RCC 7860 (cell line): ENCODE results near the gene SDSL.

Experiments
- DNase-seq: peaks from one replicate; pipeline ENCODE4 v3.0.0-alpha.2; 2015; ENCODE audit warnings: low spot score
- FAIRE-seq: peaks from 2 replicates; lab custom pipeline; 2012; peaks lifted over from hg19 to GRCh38; lab: Jason Lieb, UNC

The SDSL gene

GRCh38 chr12:113418213-113418879 lies 3.8 kb upstream of the SDSL start:
- DNase-seq (peak; percentile 41), FAIRE-seq (no peak)

DNA sequence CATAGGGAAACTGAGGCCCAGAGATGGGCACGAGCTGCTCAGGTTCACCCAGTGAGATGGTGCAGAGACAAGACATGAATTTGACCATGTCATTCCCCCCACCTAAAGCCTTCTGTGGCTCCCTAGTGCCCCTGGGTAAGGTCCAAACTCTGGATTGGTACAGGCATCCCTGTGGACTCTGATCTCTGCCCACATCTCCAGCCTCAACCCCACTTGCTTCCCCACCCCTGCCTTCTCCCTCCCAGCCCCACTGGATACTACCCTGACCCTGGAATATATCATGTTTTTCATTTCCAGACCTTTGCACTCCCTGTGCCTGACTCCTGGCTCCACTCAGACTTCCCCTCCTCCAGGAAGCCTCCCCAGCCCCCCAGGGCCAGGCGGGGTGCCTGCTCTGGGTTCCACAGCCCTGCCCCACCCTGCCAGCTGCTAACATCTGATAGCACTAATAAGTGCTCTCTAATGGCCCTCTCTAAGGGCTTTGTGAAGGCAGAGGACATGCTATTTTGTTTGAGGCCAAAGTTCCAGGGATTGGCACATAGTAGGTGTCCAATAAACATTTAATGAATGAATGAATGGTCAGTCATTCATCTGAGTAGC lies 1.1 kb upstream of the SDSL start:
- FAIRE-seq = no peak
- no peak for DNase-seq

- DNase-seq = no peak
Observed at GRCh38 chr12:113422886-113423669, 898 bp downstream of the SDSL start.

DNA sequence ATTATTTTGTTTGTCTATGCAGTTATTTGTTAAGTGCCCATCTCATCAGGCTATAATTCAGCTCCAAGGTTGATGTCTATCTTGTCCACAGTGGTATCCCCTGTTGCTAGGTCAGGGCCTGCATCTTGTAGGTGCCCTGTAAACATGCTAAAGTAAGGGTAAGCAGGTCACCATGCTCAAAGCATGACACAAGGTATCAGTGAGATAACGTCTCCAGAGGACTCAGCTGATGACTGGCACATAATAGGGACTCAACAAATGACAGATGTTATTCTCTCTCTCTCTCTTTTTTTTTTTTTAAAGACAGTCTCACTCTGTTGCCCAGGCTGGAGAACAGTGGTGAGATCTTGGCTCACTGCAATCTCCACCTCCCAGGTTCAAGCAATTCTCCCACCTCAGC lies 2.3 kb downstream of the SDSL start:
- FAIRE-seq (no peak), DNase-seq (no peak)

More at GRCh38 chr12:113422886-113423669, 898 bp downstream of the SDSL start:
- no peak for FAIRE-seq

GRCh38 chr12:113424915-113425823 lies 3.0 kb downstream of the SDSL start:
- no peak for FAIRE-seq
- DNase-seq = peak; percentile 14

DNA sequence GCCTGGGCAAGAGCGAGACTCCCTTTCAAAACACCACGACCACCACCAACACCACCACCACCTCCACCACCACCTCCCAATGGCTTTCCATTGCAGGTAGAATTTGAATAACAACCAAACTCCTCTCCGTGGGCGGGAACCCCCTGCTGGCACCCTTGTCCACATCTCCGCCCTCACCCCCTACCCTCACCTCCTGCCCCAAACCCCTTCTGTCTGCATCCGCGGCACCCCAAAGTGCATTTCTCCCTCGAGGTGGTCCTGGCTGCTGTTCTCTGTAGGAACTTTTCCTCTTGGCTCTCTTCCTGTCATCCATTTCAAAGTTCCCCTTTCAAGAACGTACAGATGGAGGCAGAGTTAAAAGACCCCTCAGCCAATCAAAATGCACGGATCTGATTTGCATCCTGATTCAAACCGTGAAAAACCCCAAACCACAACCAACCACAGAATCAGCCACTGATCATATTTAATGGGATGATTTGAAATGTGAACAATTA lies 3.8 kb downstream of the SDSL start:
- DNase-seq = no peak
- no peak for FAIRE-seq

DNA sequence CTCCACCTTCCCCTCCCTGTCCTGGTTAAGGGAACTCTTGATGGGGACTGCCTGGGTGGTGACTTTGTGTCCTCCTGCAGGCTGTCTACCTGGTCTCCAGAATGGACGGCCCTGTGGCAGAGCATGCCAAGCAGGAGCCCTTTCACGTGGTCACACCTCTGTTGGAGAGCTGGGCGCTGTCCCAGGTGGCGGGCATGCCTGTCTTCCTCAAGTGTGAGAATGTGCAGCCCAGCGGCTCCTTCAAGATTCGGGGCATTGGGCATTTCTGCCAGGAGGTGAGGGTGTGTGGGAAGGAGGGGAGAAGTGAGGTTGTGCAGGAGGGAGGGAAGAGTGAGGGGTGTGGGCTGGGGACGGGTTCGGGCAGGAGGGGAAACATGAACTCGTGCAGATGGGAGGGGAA lies 5.7 kb downstream of the SDSL start:
- no peak for FAIRE-seq

GRCh38 chr12:113428482-113428881 lies 6.3 kb downstream of the SDSL start:
- DNase-seq (no peak), FAIRE-seq (no peak)

More for the DNA sequence above, 5.7 kb downstream of the SDSL start:
- DNase-seq = no peak

- no peak for FAIRE-seq
- DNase-seq = no peak
Observed at GRCh38 chr12:113432986-113433385, 10.8 kb downstream of the SDSL start.

GRCh38 chr12:113435367-113435766 lies 13.2 kb downstream of the SDSL start:
- DNase-seq (no peak), FAIRE-seq (no peak)

DNA sequence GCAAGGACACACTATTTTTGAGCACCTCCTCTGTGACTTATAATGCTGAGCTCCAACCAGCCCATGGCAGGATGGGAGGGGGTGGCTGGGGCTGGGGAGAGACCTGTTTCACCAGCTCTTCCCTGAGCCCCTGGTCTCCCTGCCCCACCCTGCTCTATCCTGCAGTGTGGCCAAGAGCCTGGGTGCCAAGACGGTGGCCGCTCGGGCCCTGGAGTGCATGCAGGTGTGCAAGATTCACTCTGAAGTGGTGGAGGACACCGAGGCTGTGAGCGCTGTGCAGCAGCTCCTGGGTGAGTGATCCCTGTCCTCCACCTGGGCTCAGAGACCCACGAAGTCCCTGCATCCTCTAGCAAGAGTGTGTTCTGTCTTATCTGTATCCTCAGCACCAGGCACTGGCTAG lies 14.4 kb downstream of the SDSL start:
- FAIRE-seq (no peak), DNase-seq (no peak)

DNA sequence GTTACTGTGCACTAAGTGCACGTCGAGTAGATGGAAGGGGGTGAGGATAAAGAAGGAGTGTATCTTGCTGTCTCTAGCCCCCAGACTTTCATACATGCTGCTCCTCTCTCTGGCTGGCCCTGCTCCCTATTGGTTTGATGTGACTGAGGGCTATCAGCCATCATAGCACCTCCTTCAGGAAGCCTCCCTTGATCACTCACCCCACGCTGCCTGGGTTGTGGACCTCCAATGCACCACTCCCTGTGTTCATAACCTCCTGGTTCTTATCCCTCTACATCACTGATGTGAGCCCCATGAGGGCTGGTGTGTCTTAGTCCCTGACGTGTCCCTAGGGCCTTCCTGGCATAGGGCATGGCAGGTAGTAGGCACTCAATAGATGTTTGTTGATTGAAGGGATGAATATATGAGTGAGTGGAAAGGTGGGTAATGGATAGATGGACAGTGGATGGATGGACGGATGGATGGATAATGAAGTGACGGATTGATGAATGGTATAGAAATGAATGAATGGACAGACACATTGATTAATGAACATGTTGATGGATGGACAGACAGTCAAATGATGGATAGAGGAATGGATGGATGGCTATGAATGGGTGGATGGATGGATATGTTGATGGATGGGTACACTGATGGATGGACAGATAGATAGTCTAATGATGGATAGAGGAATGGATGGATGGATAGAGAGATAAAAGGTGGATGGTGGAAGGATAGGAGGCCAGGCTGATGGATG lies 15.0 kb downstream of the SDSL start:
- no peak for FAIRE-seq
- DNase-seq = no peak

GRCh38 chr12:113437729-113438100 lies 15.5 kb downstream of the SDSL start:
- FAIRE-seq (no peak), DNase-seq (no peak)

DNA sequence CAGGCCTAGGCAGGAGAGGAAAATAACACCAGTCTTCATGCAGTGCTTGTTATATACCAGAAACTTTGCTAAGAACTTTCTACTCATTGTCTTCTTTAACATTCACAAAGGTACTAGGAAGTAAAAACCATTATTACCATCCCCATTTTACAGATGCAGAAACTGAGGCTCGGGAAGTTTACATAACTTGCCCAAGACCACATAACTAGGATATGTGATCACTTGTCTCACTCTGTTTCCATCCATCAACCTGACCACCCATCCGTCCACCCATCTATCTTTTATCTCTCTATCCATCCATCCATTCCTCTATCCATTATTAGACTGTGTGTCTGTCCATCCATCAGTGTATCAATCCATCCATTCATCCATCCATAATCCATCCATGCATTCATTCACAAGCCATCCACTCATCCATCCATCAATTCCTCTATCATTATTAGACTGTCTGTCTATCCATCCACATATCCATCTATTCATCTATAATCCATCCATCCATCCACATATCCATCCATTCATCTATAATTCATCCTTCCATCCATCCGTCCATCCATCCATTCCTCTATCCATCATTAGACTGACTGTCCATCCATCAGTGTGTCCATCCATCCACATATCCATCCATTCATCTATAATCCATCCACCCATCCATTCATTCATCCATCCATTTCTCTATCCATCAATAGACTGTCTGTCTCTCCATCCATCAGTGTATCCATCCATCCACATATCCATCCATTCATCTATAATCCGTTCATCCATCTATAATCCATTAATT lies 16.5 kb downstream of the SDSL start:
- FAIRE-seq (no peak), DNase-seq (no peak)

DNA sequence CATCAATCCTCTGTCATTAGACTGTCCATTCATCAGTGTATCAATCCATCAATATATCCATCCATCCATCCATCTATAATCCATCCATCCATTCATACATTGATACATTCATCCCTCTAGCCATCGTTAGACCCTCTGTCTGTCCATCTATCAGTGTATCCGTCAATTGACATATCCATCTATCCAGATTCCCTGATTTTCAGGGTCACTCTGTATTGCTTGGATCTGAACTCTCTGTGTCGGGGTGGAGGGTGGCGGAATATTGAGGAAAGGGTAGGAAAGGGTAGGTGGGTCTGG lies 17.1 kb downstream of the SDSL start:
- DNase-seq (no peak), FAIRE-seq (no peak)

DNA sequence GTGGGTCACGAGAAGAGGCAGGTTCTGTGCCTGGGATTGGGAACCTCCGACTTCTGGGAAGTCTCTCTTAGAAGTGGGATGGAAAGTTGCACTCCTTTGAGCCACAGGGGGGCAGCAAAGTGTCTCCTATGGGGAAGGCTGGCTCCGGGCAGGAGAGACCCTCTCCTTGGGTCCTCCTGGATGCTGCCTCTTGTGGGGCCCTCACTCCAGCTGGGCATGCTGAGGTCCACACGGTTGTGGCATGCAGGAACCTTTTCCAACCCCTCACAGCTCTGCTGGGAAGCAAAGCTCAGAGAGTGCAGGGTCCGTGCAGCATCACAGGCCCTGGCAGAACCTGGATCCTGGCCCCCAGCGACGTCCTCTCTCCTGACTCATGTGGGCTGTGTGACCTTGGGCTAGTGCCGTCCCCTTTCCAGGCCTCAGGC lies 17.4 kb downstream of the SDSL start:
- peak; percentile 17 for DNase-seq
- no peak for FAIRE-seq

DNA sequence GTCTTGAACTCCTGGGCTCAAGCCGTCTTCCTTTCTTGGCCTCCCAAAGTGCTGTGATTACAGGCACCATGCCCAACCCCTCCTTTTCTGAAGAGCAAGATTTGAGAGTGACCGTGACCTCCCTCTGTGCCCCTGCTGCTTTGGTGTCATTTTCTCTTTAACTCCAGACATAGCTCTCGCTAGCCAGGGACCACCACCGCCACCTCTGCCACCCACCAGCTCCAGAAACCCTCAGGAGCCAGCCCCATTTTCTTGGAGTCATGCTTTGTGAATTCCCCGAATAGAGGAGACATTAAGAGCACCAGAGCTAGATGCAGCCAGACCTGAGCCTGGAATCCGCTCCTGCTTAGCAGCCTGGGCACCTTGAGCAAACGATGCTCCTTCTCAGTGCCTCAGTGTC lies 18.2 kb downstream of the SDSL start:
- no peak for DNase-seq

DNA sequence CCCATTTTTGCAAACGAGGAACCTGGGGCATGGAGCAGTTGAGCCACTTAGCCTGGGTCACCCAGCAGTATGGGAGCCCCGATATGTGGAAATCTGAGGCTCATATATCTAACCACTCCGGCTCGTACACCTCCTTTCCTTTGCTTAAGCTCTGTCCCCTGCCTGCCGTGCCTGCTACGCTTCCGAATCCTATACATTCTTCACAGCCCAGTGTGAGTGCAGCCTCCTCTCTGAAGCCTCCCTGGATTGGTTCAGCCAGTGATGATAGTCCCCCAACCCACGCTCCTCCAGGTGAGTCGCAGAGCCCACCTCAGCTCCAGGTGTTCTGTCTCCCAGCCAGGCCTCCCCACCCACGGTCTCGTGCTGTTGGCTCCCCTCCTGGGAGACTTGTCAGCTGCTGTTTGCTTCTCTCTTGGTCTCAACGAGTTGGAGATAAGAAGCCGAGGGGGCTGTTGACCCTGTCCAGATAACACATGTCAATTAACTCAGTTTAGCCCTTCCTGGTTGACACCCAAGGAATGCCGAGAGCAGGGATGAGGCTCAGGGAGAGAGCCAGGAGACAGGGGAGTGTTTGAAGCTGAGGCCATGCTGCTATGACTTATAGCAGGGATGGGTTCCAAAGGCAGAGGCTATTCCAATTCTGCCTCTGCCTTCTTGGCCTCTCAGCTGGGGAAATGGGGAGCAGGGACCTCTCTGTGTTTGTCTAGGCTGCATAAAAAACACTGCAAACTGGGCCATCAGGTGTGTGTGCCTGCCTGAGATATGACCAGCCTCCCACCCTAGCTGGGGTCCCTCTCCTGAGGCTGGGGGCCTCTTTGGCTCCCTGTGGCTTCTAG lies 19.0 kb downstream of the SDSL start:
- DNase-seq = no peak
- no peak for FAIRE-seq

More for the DNA sequence above, 18.2 kb downstream of the SDSL start:
- no peak for FAIRE-seq
